ENCODE data around the gene PAGE2.
A peak's percentile ranks its signal among the peaks of the same experiment; 100 is the strongest.
"Not testable (repeated sequence)": the region's sequence is repeated elsewhere in the genome, so short reads cannot be mapped to it uniquely, and the experiment has no call there.

PAGE2 gene

GRCh38 chrX:55123900-55124299, 35.1 kb downstream of the PAGE2 start:
- no peak for DNase-seq (ENCODE audit: low spot score)

- DNase-seq (ENCODE audit: low spot score): peak; percentile 24
Observed at GRCh38 chrX:55127692-55128091, 38.9 kb downstream of the PAGE2 start.

- no peak for DNase-seq (ENCODE audit: low spot score)
Observed at GRCh38 chrX:55129361-55129760, 40.5 kb downstream of the PAGE2 start.

GRCh38 chrX:55130481-55130880, 41.7 kb downstream of the PAGE2 start:
- DNase-seq (ENCODE audit: low spot score): no peak

- DNase-seq (ENCODE audit: low spot score): no peak
Observed at GRCh38 chrX:55132416-55132815, 43.6 kb downstream of the PAGE2 start.

- DNase-seq (ENCODE audit: low spot score): peak; percentile 9
Observed at GRCh38 chrX:55135171-55135570, 46.4 kb downstream of the PAGE2 start.

- DNase-seq (ENCODE audit: low spot score): not testable (repeated sequence)
Observed at GRCh38 chrX:55140800-55141199, 52.0 kb downstream of the PAGE2 start.

Data from COLO829 (cell line).